Measurements from ENCODE around the gene SLC43A2. TPM values are rescaled to one million over a fixed set of nuclear protein-coding genes. Genes with fewer than 3 reads are reported as not detected.

The SLC43A2 gene
- total RNA-seq, 4 donors from 2014 or later: 58.6 to 103 (median 69.0) TPM

DNA sequence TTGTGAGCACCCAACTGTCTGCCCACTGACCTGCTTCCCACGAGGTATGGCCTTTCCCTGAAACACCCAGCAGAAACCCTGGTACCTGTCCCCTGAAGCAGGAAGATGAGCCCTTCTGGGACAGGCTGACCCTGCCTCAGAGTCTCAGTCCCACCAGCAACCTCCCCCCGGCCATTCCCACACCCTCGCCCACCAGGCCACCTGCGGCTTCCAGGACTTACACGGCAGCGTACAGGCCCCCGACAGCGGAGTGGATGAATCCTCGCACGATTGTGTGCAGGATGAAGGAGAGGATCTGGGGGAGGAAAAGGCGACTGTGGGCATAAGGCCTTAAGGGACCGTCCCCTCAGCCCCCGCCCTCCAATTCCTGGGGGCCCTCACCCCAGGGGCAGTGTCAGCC, 50.6 kb downstream of the SLC43A2 start:
- no peaks in the 10 kb centered on the region for H3K9me3 ChIP-seq
- peaks cover 0 to 5% (median 0%) of the 10 kb centered on the region in 3 donors for H3K36me3 ChIP-seq
- DNase-seq: no peak
- H3K4me3 ChIP-seq: no peak overlapping the region
- TF ChIP-seq, protein P1, sequence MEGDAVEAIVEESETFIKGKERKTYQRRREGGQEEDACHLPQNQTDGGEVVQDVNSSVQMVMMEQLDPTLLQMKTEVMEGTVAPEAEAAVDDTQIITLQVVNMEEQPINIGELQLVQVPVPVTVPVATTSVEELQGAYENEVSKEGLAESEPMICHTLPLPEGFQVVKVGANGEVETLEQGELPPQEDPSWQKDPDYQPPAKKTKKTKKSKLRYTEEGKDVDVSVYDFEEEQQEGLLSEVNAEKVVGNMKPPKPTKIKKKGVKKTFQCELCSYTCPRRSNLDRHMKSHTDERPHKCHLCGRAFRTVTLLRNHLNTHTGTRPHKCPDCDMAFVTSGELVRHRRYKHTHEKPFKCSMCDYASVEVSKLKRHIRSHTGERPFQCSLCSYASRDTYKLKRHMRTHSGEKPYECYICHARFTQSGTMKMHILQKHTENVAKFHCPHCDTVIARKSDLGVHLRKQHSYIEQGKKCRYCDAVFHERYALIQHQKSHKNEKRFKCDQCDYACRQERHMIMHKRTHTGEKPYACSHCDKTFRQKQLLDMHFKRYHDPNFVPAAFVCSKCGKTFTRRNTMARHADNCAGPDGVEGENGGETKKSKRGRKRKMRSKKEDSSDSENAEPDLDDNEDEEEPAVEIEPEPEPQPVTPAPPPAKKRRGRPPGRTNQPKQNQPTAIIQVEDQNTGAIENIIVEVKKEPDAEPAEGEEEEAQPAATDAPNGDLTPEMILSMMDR (IDR thresholded peaks at IDR 0.05): no peak
- TF ChIP-seq POLR2A (IDR thresholded peaks at IDR 0.05): no peak
- H3K4me1 ChIP-seq: peaks cover 0 to 50% (median 3%) of the 10 kb centered on the region in 4 donors
- no peaks in the 10 kb centered on the region for H3K27me3 ChIP-seq
- H3K27ac ChIP-seq: peak overlapping the region; percentile 63 to 83 (median 76)

DNA sequence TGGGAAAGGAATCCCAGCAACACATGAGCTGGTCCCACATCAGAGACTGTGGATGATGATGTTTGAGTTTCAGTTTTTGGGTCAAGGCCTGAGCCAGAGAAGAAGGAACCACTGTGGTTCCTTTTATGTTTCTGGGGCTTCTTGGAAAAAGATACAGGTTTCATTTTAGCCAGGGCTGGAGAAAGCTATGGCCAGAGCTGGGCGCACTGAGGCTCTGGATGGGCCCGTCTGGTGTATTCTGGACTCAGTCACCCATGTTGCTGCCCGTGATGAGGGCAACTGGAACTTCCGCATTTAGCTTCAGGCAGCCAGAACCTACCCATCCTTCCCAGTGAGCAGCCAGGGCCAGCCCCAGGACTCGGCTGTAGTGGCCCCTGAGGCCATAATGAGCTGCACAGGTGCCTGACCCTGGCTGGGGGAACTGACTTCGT, 51.0 kb downstream of the SLC43A2 start:
- peaks cover 0 to 50% (median 3%) of the 10 kb centered on the region in 4 donors for H3K4me1 ChIP-seq
- peaks cover 0 to under 1% (median 0%) of the 10 kb centered on the region in 3 donors for H3K36me3 ChIP-seq
- DNase-seq: no peak

DNA sequence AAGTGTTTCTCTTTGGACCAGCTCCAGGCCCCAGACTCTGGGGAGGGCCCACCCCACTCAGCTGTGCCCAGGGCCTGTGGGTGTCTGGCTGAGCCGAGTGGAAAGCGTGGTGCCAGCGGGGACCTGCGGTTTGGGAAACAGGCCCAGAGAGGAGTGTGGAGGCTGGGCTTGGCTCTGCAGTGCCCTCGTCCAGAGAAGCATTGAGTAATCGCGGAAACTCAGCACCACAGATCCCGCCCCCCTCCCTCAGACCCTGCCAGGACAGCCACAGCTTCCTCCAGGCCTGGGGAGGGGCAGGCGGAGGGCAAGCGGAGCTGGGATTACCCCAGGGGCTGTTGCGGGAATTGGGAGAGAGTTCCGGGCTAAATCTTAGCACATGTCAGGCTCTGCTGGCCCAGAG, 51.5 kb downstream of the SLC43A2 start:
- Histone ChIP-seq H3K36me3 (no peaks in the 10 kb centered on the region), H3K4me1 (peaks cover 0 to 50% (median 3%) of the 10 kb centered on the region in 4 donors), H3K4me3 (no peak overlapping the region), H3K9me3 (no peaks in the 10 kb centered on the region), H3K27ac (peak overlapping the region; percentile 63 to 83 (median 76)), H3K27me3 (no peaks in the 10 kb centered on the region)
- no peak for TF ChIP-seq POLR2A (IDR thresholded peaks at IDR 0.05)
- TF ChIP-seq, protein P1 (IDR thresholded peaks at IDR 0.05): no peak
- DNase-seq: peak in 2 of 3 donors; percentile 40 to 74

More for the DNA sequence above, 51.0 kb downstream of the SLC43A2 start:
- Histone ChIP-seq H3K27me3 (no peaks in the 10 kb centered on the region), H3K4me3 (no peak overlapping the region), H3K9me3 (no peaks in the 10 kb centered on the region), H3K27ac (peak overlapping the region; percentile 63 to 83 (median 76))
- TF ChIP-seq, protein P1 (IDR thresholded peaks at IDR 0.05): no peak
- no peak for TF ChIP-seq POLR2A (IDR thresholded peaks at IDR 0.05)

DNA sequence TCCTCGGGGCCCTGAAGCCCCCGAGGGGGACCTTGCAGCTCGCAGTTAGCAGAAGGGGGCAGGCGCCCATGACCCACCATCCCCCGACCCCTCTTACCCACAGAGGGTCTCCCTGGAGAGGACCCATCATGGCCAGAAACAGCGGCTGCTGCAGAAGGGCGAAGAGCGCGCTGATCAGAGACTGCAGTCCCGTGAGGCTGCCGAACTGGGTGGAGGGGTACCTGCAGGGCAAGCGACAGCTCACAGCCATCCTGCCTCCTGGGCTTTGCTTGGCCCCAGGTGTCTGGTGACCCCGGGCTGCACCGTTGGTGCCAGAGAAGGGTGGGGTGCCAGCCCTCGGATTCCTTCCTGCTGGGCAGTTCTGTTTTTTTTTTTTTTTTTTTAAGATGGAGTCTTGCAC, 52.1 kb downstream of the SLC43A2 start:
- no peak overlapping the region for H3K4me3 ChIP-seq
- no peaks in the 10 kb centered on the region for H3K9me3 ChIP-seq
- no peak for DNase-seq
- no peaks in the 10 kb centered on the region for H3K27me3 ChIP-seq
- H3K36me3 ChIP-seq: no peaks in the 10 kb centered on the region
- H3K27ac ChIP-seq: peak overlapping the region in 2 of 4 donors; percentile 31 to 83
- peaks cover 0 to 49% (median 3%) of the 10 kb centered on the region in 4 donors for H3K4me1 ChIP-seq
- TF ChIP-seq, protein P1 (IDR thresholded peaks at IDR 0.05): no peak
- TF ChIP-seq POLR2A (IDR thresholded peaks at IDR 0.05): no peak

DNA sequence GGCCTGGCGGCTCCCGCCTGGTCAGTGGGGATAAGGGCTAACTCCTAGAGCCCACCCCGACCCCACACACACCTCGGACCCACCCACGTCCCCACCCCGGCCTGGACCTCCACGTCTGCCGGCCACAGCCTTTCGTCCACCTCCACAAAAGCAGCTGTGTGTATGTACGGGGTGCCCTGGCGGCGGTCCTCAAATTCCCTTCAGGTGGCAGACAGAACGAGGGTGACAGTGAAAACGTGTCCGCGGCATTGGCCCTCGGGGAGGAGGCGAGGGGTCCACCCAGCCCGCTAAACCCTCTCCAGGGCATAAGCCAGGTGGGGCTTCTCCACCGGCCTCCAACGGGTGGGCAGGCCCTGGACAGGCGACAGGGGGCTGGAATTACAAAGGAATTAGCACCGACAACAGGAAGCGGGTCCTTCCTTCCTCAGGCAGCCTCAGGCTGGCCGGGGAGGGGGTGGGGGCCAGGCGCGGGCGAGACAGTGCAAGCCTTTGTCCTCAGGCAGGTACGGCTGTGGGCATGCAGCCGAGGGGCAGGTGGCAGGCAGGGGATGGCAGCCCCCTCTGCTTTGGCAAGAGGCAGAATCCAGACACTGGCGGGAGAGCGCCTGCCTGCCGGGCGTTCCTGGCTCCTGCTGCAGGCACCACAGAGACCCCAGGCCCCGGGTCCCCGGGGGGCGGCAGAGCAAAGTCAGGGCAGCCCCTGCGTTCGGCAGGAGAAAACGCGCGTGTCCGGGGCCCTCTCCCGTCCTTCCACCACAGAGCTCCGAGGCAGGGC, 53.8 kb downstream of the SLC43A2 start:
- Histone ChIP-seq H3K27me3 (no peaks in the 10 kb centered on the region), H3K36me3 (no peaks in the 10 kb centered on the region), H3K9me3 (no peaks in the 10 kb centered on the region), H3K4me3 (no peak overlapping the region), H3K27ac (peak overlapping the region in 3 of 4 donors; percentile 25 to 52 (median 25)), H3K4me1 (peaks cover 0 to 40% (median 3%) of the 10 kb centered on the region in 4 donors)
- no peak for TF ChIP-seq POLR2A (IDR thresholded peaks at IDR 0.05)
- TF ChIP-seq, protein P1 (IDR thresholded peaks at IDR 0.05): no peak
- DNase-seq: no peak

Measured in Peyer's patch (tissue), 4 donors.